ENCODE measurements around the gene USP2. TPM values are rescaled to one million over a fixed set of nuclear protein-coding genes. Genes with fewer than 3 reads are reported as not detected.

Gene USP2
- total RNA-seq, 1 experiment from 2014 or later: 5.7 TPM

DNA sequence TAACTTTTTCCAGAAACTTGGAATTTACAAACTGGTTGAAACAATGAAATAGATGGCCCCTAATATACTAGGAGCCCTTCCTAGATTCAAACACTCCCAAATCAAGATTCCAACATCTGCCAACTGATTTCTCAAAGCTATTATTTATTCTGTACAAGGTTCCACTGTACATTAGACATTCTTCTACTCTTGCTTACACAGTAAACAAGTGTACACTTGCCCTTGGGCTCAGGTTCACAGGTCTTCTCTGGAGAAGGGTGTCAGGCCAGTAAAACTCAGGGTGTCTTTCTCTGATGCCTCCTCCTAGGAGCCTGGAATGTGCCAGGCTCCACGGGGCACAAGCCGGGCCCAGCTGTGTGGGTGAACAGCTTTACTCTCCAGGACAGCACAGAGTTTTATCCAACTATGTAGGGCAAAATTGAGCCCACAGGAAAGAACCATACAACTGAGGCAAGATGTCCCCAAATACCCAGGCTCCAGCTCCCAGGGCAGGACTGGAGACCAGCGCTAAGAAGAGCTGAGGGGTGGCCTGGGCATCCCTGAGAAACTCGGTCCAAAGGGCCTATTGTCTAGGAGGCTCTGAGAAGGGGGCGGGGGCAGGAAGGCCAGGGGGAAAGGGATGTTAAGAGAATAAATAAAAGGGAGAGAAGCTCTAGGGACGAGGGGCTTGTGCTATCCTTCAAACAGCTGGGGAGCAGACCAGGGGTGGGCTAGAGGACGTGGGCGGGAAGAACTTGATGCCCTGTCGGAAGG lies 26.2 kb downstream of the USP2 start:
- Histone ChIP-seq H3K9ac (ENCODE audit: extremely low read depth, insufficient read length, low read length) (no peak overlapping the region), H3K79me2 (ENCODE audit: insufficient read depth, low read length) (no peaks in the 10 kb centered on the region), H4K8ac (replicated peaks; ENCODE audit: insufficient read length, low read depth, low read length) (no peak overlapping the region), H4K20me1 (ENCODE audit: control insufficient read depth, insufficient read depth, insufficient read length) (peaks cover 4% of the 10 kb centered on the region), H4K91ac (ENCODE audit: insufficient read length, low read depth, low read length) (no peak overlapping the region), H3K27me3 (ENCODE audit: insufficient read depth, low read length) (no peaks in the 10 kb centered on the region), H3K4me2 (ENCODE audit: insufficient read depth, insufficient read length, low read length) (no peak overlapping the region), H3K18ac (ENCODE audit: insufficient read length, low read depth, low read length) (no peak overlapping the region), H3K23me2 (ENCODE audit: insufficient read length, low read depth, low read length, poor library complexity, severe bottlenecking) (peaks cover 6% of the 10 kb centered on the region), H3K23ac (ENCODE audit: insufficient read length, low read depth, low read length) (no peak overlapping the region), H3K4me1 (ENCODE audit: insufficient read depth, low read length) (no peaks in the 10 kb centered on the region; the same call in 1 of the 2 replicates), H3K9me3 (ENCODE audit: control insufficient read depth, low read depth, low read length) (no peaks in the 10 kb centered on the region), H2BK15ac (ENCODE audit: low read depth, low read length) (no peak overlapping the region), H4K5ac (ENCODE audit: insufficient read length, low read depth, low read length) (no peak overlapping the region), H2BK20ac (ENCODE audit: low read depth, low read length, poor library complexity, severe bottlenecking) (no peak overlapping the region), H2AFZ (ENCODE audit: low read length) (no peak overlapping the region), H3K14ac (ENCODE audit: insufficient read depth, low read length) (no peak overlapping the region), H3K79me1 (ENCODE audit: insufficient read depth, low read depth, low read length, poor library complexity, severe bottlenecking) (no peaks in the 10 kb centered on the region), H2BK5ac (ENCODE audit: insufficient read length, low read length) (no peak overlapping the region), H3K56ac (ENCODE audit: insufficient read length, low read depth, low read length) (no peak overlapping the region), H2AK5ac (ENCODE audit: insufficient read length, low read length) (no peak overlapping the region), H3K27ac (ENCODE audit: insufficient read length, low read depth, low read length) (no peak overlapping the region), H2BK12ac (ENCODE audit: insufficient read length, low read depth, low read length) (no peak overlapping the region), H3K4ac (ENCODE audit: low read depth, low read length) (no peak overlapping the region), H2BK120ac (ENCODE audit: low read depth, low read length, poor library complexity, severe bottlenecking) (no peak overlapping the region), H3T11ph (ENCODE audit: low read length) (no peak overlapping the region)
- Mint-ChIP-seq H3K36me3 (ENCODE audit: insufficient read depth in 1 of 3, low read depth in 3 of 3) (peaks cover 13 to 27% (median 24%) of the 10 kb centered on the region in 3 experiments; a peak in 6 of 7 replicates), H3K4me3 (no peak overlapping the region; a peak in 3 of 5 replicates), H3K9me3 (0 out of 5 replicates have a peak, but pooled peaks cover 0 to 4% of the 10 kb centered on the region in 2 experiments), H3K27me3 (ENCODE audit: low read depth) (peaks cover 60% of the 10 kb centered on the region), H3K4me1 (peaks cover 23 to 28% of the 10 kb centered on the region in 2 experiments), H3K27ac (no peak overlapping the region; a peak in 1 of 7 replicates)
- TF ChIP-seq, protein P1, sequence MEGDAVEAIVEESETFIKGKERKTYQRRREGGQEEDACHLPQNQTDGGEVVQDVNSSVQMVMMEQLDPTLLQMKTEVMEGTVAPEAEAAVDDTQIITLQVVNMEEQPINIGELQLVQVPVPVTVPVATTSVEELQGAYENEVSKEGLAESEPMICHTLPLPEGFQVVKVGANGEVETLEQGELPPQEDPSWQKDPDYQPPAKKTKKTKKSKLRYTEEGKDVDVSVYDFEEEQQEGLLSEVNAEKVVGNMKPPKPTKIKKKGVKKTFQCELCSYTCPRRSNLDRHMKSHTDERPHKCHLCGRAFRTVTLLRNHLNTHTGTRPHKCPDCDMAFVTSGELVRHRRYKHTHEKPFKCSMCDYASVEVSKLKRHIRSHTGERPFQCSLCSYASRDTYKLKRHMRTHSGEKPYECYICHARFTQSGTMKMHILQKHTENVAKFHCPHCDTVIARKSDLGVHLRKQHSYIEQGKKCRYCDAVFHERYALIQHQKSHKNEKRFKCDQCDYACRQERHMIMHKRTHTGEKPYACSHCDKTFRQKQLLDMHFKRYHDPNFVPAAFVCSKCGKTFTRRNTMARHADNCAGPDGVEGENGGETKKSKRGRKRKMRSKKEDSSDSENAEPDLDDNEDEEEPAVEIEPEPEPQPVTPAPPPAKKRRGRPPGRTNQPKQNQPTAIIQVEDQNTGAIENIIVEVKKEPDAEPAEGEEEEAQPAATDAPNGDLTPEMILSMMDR (conservative IDR thresholded peaks at IDR 0.05): no peak
- WGBS (ENCODE audit: extremely low coverage, insufficient read length, low lambda C conversion rate): no CpG with 5 or more reads among the region's 9 CpGs
- no peak for DNase-seq
